ENCODE results near the gene MBD3L4.
"Not testable (repeated sequence)": the region's sequence is repeated elsewhere in the genome, so short reads cannot be mapped to it uniquely, and the experiment has no call there.

MBD3L4 gene

DNA sequence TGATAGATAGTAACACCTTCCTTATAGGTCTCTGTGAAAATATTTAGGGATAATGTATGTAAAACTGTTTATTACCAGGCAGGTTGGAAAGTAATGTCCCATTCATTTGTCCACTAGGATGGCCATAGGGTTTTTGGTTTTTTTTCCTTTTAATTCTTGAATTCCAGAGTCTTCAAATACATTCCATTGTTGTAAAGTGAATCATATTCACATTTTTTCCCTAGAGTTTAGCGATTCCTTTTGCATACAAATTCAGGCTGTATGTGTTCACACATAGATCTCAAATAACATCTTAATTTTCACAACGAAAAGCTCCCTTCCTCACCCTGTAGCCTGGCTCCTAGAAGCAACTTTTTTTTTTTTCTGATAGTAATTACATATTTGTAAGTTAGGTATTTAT, 27.7 kb upstream of the MBD3L4 start:
- peaks cover 34% of the 10 kb centered on the region for H3K9me3 ChIP-seq (ENCODE audit: insufficient read depth, low read depth, low read length)
- peaks cover 15% of the 10 kb centered on the region for H3K36me3 ChIP-seq (ENCODE audit: insufficient read depth, low read length)
- no peak overlapping the region for H3K4me3 ChIP-seq (ENCODE audit: low read length)
- no peak overlapping the region for H3K9ac ChIP-seq (ENCODE audit: low read depth, low read length)
- H3K27me3 ChIP-seq (ENCODE audit: insufficient read depth, low read length), result no peaks in the 10 kb centered on the region
- H3K27ac ChIP-seq (ENCODE audit: low read depth, low read length), result no peak overlapping the region
- H3K4me1 ChIP-seq (ENCODE audit: insufficient read depth, low read length), result peaks cover 5% of the 10 kb centered on the region; the same call in 1 of the 2 replicates
- 80% methylated on average over 2 of the region's 2 CpGs for WGBS

DNA sequence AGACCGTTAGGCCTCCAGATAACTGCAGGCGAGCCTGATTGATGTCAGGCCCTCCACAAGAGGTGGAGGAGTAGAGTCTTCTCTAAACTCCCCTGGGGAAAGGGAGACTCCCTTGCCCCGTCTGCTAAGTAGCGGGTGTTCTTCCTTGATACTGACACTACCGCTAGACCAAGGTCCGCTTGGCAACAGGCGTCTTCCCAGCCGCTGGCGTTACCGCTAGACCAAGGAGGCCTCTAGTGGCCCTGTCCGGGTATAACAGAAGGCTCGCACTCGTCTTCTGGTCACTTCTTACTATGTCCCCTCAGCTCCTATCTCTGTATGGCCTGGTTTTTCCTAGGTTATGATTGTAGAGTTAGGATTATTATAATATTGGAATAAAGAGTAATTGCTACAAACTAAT, 27.1 kb upstream of the MBD3L4 start:
- H3K4me3 ChIP-seq (ENCODE audit: low read length); H3K4me1 ChIP-seq (ENCODE audit: insufficient read depth, low read length); H3K27ac ChIP-seq (ENCODE audit: low read depth, low read length); H3K36me3 ChIP-seq (ENCODE audit: insufficient read depth, low read length); H3K9ac ChIP-seq (ENCODE audit: low read depth, low read length); H3K27me3 ChIP-seq (ENCODE audit: insufficient read depth, low read length): not testable (repeated sequence)
- 45% methylated on average over 13 of the region's 13 CpGs for WGBS
- peaks cover 34% of the 10 kb centered on the region for H3K9me3 ChIP-seq (ENCODE audit: insufficient read depth, low read depth, low read length)

DNA sequence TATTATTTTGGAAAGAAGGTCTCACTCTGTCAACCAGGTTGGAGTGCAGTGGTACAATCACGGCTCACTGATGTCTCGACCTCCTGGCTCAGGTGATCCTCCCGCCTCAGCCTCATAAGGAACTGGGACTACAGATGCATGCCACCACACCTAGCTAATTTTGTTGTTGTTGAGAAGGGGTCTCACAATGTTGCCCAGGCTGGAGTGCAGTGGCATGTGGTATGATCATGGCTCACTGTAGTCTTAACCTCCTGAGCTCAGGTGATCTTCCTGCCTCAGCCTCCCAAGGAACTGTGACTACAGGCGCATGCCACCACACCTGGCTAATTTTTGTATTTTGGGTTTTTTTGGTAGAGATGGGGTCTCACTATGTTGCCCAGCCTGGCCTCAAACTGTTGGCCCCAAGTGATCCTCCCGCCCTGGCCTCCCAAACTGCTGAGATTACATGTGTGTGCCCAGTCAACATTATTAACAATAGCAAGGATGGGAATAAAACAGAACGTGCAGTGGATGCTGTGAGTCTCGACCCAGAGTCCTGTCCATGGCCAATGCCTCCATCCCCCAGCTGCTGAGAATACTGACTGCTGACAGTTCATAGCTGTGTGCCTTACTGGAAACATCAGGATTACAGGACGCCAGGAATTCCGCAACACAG, 23.9 kb upstream of the MBD3L4 start:
- no peak overlapping the region for H3K9ac ChIP-seq (ENCODE audit: low read depth, low read length)
- H3K4me1 ChIP-seq (ENCODE audit: insufficient read depth, low read length), result no peaks in the 10 kb centered on the region
- H3K4me3 ChIP-seq (ENCODE audit: low read length), result no peak overlapping the region
- H3K27ac ChIP-seq (ENCODE audit: low read depth, low read length), result no peak overlapping the region
- H3K9me3 ChIP-seq (ENCODE audit: insufficient read depth, low read depth, low read length), result peaks cover 33% of the 10 kb centered on the region
- H3K36me3 ChIP-seq (ENCODE audit: insufficient read depth, low read length), result no peaks in the 10 kb centered on the region
- no peaks in the 10 kb centered on the region for H3K27me3 ChIP-seq (ENCODE audit: insufficient read depth, low read length)
- WGBS, result 86% methylated on average over 9 of the region's 9 CpGs

DNA sequence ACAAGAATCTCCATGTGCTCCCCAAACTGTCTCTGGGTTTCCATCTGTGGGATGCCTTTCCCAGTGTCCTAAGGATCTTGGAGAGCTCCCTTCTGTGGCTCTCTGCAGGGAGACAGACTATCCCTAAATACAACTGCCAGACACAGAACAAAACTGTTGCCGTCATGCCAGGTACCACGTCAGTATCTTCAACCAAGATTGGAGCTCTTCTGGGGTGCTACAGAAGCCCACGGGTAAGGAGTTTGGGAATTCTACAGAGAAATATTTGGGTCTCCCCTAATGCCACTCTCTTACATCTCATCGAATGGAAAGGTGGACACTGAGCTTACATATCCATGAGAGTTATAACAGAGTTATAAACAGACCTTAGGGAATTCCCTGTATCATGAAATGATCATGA, 23.4 kb upstream of the MBD3L4 start:
- Histone ChIP-seq H3K27ac (ENCODE audit: low read depth, low read length) (no peak overlapping the region), H3K36me3 (ENCODE audit: insufficient read depth, low read length) (no peaks in the 10 kb centered on the region), H3K9me3 (ENCODE audit: insufficient read depth, low read depth, low read length) (peaks cover 29% of the 10 kb centered on the region), H3K9ac (ENCODE audit: low read depth, low read length) (no peak overlapping the region), H3K27me3 (ENCODE audit: insufficient read depth, low read length) (no peaks in the 10 kb centered on the region), H3K4me3 (ENCODE audit: low read length) (no peak overlapping the region), H3K4me1 (ENCODE audit: insufficient read depth, low read length) (no peaks in the 10 kb centered on the region)
- WGBS, result 79% methylated on average over 4 of the region's 4 CpGs

DNA sequence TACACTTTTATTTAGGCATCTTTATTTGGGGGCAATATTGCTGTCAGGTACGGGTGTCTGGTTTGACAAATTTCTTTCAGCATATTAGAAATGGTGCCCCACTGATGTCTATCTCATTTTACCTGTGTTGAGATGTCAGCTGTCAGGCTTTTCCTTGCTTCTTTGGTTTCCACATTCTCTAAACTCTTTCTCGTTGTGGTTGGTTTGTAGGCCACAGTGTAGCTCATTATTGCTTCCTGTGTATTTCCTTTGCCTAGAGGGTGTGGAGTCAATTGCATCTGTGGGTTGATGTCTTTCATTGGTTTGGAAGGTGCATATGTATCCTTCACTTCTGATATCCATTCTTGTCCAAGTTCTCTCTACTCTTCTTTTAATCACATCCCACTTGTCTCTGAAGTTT, 20.0 kb upstream of the MBD3L4 start:
- H3K27ac ChIP-seq (ENCODE audit: low read depth, low read length); H3K27me3 ChIP-seq (ENCODE audit: insufficient read depth, low read length); H3K9ac ChIP-seq (ENCODE audit: low read depth, low read length); H3K4me1 ChIP-seq (ENCODE audit: insufficient read depth, low read length); H3K36me3 ChIP-seq (ENCODE audit: insufficient read depth, low read length); H3K4me3 ChIP-seq (ENCODE audit: low read length): not testable (repeated sequence)
- H3K9me3 ChIP-seq (ENCODE audit: insufficient read depth, low read depth, low read length), result peaks cover 12% of the 10 kb centered on the region
- 100% methylated on average over 1 of the region's 2 CpGs for WGBS

DNA sequence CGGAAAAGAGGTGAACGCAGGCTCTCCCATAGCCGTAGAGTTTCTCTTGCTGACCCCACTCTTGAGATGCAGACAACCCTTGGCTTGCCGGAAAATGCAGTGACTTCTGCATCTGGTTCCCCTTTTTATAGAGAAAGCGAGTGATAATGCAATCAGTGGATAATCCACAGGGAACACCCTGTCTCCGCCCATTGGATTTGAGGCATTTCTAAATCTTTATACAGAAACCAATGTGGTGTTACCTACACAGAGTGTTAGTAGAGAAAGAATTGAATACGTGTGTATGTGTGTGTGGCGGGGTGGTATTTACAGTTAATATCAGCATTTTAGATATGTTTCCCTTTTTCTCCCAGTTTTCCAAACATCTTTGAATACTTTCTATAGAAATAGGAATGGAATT, 18.6 kb upstream of the MBD3L4 start, which contains the start of gene MBD3L3:
Gene MBD3L3, minus strand, starts transcription at position 101 of the 400 bp plus-strand sequence. Its CDS starts 71 bp downstream, at position 30.
- not testable (repeated sequence) for H3K4me1 ChIP-seq (ENCODE audit: insufficient read depth, low read length); H3K9ac ChIP-seq (ENCODE audit: low read depth, low read length); H3K36me3 ChIP-seq (ENCODE audit: insufficient read depth, low read length); H3K27me3 ChIP-seq (ENCODE audit: insufficient read depth, low read length); H3K27ac ChIP-seq (ENCODE audit: low read depth, low read length); H3K4me3 ChIP-seq (ENCODE audit: low read length); H3K9me3 ChIP-seq (ENCODE audit: insufficient read depth, low read depth, low read length)
- WGBS, result no CpG with 5 or more reads among the region's 8 CpGs

DNA sequence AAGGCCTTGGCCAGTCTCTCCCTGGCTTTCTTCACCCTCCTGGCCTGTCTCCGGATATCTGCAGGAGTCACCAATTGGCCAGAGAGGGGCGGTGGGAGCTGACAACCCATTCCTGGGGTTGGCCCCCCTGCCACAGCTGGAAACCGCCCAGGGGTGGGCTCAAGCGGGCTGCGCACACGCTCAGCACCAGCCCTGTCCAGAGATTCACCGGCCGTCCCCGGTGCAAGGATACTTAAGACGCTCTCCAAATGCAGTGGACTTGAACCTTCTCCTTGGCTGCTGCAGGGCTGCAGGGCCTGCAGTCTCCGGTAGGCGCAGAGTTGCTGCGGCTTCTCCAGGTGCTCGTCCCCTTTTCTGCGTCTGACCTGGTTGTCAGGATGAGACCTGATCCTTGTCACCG, 16.4 kb upstream of the MBD3L4 start:
- not testable (repeated sequence) for H3K4me1 ChIP-seq (ENCODE audit: insufficient read depth, low read length)
- 92% methylated on average over 7 of the region's 16 CpGs for WGBS

DNA sequence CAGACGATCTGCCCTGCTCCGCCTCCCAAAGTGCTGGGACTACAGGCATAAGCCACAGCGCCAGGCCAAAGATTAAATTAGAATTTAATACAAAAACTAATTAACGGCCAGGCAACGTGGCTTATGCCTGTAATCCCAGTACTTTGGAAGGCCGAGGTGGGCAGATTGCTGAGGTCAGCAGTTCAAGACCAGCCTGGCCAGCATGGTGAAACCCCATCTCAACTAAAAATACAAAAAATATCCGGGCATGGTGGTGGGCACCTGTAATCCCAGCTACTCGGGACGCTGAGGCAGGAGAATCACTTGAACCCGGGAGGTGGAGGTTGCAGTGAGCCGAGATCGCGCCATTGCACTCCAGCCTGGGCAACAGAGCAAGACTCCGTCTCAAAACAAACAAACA, 15.7 kb upstream of the MBD3L4 start:
- H3K9ac ChIP-seq (ENCODE audit: low read depth, low read length); H3K36me3 ChIP-seq (ENCODE audit: insufficient read depth, low read length); H3K27ac ChIP-seq (ENCODE audit: low read depth, low read length); H3K9me3 ChIP-seq (ENCODE audit: insufficient read depth, low read depth, low read length); H3K4me3 ChIP-seq (ENCODE audit: low read length); H3K4me1 ChIP-seq (ENCODE audit: insufficient read depth, low read length); H3K27me3 ChIP-seq (ENCODE audit: insufficient read depth, low read length): not testable (repeated sequence)
- WGBS, result 94% methylated on average over 9 of the region's 14 CpGs

More for the DNA sequence above, 16.4 kb upstream of the MBD3L4 start:
- H3K36me3 ChIP-seq (ENCODE audit: insufficient read depth, low read length); H3K27ac ChIP-seq (ENCODE audit: low read depth, low read length); H3K9me3 ChIP-seq (ENCODE audit: insufficient read depth, low read depth, low read length); H3K9ac ChIP-seq (ENCODE audit: low read depth, low read length); H3K4me3 ChIP-seq (ENCODE audit: low read length); H3K27me3 ChIP-seq (ENCODE audit: insufficient read depth, low read length): not testable (repeated sequence)

DNA sequence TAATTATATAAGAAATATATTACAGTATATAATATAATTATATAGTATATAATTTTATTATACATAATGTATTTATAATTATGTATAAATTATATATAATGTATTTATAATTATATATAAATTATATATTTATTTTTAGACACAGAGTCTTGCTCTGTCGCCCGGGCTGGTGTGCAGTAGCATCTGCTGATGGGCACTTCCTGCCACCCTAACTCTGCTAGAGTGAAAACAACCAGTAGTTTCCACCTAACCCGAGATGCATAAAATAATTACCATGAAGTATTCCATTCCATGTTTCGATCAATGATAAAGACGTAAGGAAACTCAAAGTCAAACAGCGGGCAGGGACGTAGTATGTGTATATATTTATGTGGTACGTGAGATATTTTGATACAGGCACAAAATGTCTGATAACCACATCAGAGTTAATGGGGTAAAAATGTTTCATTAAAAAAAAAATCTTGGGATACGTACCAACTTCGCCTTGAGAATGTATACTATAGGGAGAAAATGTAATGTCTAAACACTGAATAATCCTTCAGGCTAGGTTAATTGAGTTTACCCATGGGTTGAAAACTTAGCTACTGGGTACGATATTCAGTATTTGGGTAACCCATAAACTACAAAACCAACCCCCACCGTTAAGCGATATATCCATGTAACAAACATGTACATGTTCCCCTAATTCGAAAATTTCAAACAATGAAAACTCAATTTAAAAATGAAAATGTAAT, 14.8 kb upstream of the MBD3L4 start:
- not testable (repeated sequence) for H3K27ac ChIP-seq (ENCODE audit: low read depth, low read length); H3K36me3 ChIP-seq (ENCODE audit: insufficient read depth, low read length); H3K4me1 ChIP-seq (ENCODE audit: insufficient read depth, low read length); H3K9me3 ChIP-seq (ENCODE audit: insufficient read depth, low read depth, low read length); H3K27me3 ChIP-seq (ENCODE audit: insufficient read depth, low read length); H3K4me3 ChIP-seq (ENCODE audit: low read length); H3K9ac ChIP-seq (ENCODE audit: low read depth, low read length)
- 94% methylated on average over 5 of the region's 14 CpGs for WGBS

DNA sequence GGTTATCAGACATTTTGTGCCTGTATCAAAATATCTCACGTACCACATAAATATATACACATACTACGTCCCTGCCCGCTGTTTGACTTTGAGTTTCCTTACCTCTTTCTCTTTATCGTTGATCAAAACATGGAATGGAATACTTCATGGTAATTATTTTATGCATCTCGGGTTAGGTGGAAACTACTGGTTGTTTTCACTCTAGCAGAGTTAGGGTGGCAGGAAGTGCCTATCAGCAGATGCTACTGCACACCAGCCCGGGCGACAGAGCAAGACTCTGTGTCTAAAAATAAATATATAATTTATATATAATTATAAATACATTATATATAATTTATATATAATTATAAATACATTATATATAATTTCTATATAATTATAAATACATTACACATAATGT, 12.9 kb upstream of the MBD3L4 start:
- not testable (repeated sequence) for H3K9ac ChIP-seq (ENCODE audit: low read depth, low read length); H3K27me3 ChIP-seq (ENCODE audit: insufficient read depth, low read length); H3K4me3 ChIP-seq (ENCODE audit: low read length); H3K36me3 ChIP-seq (ENCODE audit: insufficient read depth, low read length); H3K27ac ChIP-seq (ENCODE audit: low read depth, low read length); H3K4me1 ChIP-seq (ENCODE audit: insufficient read depth, low read length); H3K9me3 ChIP-seq (ENCODE audit: insufficient read depth, low read depth, low read length)
- 93% methylated on average over 4 of the region's 7 CpGs for WGBS

DNA sequence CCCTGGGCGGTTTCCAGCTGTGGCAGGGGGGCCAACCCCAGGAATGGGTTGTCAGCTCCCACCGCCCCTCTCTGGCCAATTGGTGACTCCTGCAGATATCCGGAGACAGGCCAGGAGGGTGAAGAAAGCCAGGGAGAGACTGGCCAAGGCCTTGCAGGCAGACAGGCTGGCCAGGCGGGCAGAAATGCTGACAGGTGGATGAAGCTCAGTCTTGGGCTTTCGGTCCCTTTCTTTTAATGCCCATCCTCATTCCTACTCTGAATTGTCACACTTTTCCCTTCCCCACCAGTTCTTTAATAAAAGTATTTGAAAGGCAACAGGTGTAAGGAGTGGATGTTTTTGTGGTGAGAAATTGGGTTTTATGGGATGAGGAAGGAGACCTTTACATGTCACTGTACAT, 11.4 kb upstream of the MBD3L4 start:
- not testable (repeated sequence) for H3K9ac ChIP-seq (ENCODE audit: low read depth, low read length); H3K36me3 ChIP-seq (ENCODE audit: insufficient read depth, low read length); H3K27me3 ChIP-seq (ENCODE audit: insufficient read depth, low read length); H3K27ac ChIP-seq (ENCODE audit: low read depth, low read length); H3K4me3 ChIP-seq (ENCODE audit: low read length); H3K4me1 ChIP-seq (ENCODE audit: insufficient read depth, low read length); H3K9me3 ChIP-seq (ENCODE audit: insufficient read depth, low read depth, low read length)
- WGBS, result no CpG with 5 or more reads among the region's 5 CpGs

DNA sequence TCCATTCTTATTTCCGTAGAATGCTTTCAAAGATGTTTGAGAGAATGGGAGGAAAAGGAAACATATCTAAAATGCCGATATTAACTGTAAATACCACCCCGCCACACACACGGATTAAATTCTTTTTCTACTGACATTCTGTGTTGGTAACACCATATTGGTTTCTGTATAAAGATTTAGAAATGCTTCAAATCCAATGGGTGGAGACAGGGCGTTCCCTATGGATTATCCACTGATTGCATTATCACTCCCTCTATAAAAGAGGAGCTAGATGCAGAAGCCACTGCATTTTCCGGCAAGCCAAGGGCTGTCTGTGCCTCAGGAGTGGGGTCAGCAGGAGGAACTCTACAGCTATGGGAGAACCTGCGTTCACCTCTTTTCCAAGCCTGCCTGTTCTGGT, 9.0 kb upstream of the MBD3L4 start, which contains the start of gene MBD3L2:
Gene MBD3L2, plus strand, starts transcription at position 301 of the 400 bp plus-strand sequence. Its CDS starts 53 bp downstream, at position 354.
- H3K27me3 ChIP-seq (ENCODE audit: insufficient read depth, low read length); H3K4me3 ChIP-seq (ENCODE audit: low read length); H3K27ac ChIP-seq (ENCODE audit: low read depth, low read length); H3K9me3 ChIP-seq (ENCODE audit: insufficient read depth, low read depth, low read length); H3K9ac ChIP-seq (ENCODE audit: low read depth, low read length); H3K4me1 ChIP-seq (ENCODE audit: insufficient read depth, low read length); H3K36me3 ChIP-seq (ENCODE audit: insufficient read depth, low read length): not testable (repeated sequence)
- WGBS, result no CpG with 5 or more reads among the region's 7 CpGs

All from HUES64 (cell line).